ENCODE data around the gene ST6GALNAC5.

ST6GALNAC5 gene

DNA sequence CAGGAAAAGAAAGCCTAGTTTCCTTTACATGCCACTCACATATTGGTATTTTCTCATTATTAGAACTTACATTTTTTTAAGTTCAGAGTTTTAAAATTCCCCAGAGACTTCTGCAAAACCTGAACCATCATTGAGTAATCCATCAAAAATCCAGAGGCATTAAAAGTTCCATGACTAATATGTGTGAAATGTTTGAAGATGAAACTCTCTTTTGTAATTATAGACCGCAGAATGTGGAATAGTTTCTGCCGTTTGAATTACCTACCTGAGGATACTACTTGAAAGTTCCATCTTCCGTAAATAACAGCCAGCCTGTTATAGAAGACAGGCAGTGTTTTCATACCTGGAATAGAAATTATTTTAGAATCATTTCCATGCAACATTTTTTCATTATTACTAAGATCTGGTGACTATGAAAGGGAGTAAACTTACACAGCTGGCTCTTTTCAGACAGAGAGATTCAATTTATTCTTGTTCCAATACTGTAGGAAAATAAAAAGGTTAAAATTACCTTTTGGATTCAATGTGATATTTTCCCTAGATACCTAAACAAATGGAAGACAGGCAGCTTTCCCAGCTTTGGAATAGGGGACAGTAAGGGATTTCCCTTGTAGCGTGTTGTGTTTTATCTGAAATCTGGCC lies 131.4 kb downstream of the ST6GALNAC5 start:
- ATAC-seq (no peak), DNase-seq (no peak)
- Mint-ChIP-seq H3K27me3 (no peaks in the 10 kb centered on the region), H3K4me3 (no peak overlapping the region), H3K27ac (no peak overlapping the region), H3K9me3 (no peaks in the 10 kb centered on the region), H3K4me1 (no peaks in the 10 kb centered on the region)

DNA sequence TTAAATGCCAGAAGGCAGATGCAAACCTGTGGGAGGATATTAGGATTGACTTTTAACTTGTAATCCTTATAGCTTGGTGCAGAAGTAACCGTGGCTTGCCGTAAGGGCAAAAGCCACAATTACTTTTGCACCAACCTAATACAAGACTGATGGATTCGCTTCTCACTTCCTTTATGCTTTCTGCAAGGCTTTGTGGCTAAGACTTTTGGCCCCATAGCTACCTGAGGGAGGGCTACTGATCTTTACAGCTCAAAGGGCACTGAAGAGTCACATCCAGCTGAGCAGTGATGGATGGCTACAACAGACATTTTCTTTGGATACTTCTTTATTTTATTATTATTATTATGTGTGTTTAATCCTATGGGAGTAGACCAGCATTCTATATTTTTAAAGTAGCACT lies 140.4 kb downstream of the ST6GALNAC5 start:
- Mint-ChIP-seq H3K27me3 (no peaks in the 10 kb centered on the region), H3K4me1 (no peaks in the 10 kb centered on the region), H3K9me3 (peaks cover 0 to 7% of the 10 kb centered on the region in 2 donors), H3K4me3 (no peak overlapping the region), H3K27ac (no peak overlapping the region)
- DNase-seq (no peak), ATAC-seq (no peak)

DNA sequence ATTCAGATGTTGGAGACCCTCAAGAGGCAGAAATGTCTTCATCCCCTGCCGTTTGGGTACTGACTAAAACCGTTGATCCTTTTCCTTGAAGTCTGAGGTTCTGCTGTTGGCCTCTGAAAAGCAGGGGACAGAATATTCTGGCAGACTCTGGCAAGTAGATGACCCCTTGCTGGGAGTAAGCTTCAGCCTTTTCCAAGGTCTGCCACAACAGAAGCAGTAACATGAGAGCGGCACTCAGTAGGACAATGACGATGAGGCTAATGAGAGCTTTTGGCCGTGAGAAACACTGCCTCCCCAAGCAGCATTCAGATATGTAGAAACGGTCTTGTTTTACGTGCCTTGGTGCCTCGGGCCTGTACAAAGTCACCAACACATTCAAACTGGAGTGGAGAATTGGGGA lies 143.7 kb downstream of the ST6GALNAC5 start:
- peaks cover 0 to under 1% of the 10 kb centered on the region in 2 donors for H3K9me3 Mint-ChIP-seq
- H3K27ac Mint-ChIP-seq, result peak overlapping the region in 1 of 2 donors; percentile 5
- no peak for DNase-seq
- no peak for ATAC-seq
- no peak overlapping the region for H3K4me3 Mint-ChIP-seq
- no peaks in the 10 kb centered on the region for H3K27me3 Mint-ChIP-seq
- no peaks in the 10 kb centered on the region for H3K4me1 Mint-ChIP-seq

DNA sequence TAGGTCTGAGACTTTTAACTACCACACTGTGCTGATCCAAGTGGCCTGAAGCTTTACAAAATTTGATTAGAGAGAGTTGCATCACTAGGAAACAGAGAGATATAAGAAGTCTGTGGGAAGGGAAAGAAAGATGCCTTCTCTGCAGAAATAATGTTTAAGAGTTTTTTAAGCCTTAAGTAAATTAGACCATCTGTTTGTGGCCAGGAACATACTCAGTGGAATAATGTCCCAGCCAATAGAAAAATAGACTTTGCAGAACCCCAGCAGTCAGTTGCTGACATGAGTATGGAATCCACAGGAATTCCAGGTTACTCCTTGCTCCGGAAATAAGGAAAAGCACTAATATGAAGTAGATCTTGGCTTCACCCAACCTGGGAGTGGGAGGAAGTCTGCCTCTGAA lies 144.8 kb downstream of the ST6GALNAC5 start:
- DNase-seq (no peak), ATAC-seq (no peak)
- no peak overlapping the region for H3K27ac Mint-ChIP-seq
- H3K27me3 Mint-ChIP-seq, result no peaks in the 10 kb centered on the region
- H3K4me3 Mint-ChIP-seq, result no peak overlapping the region
- no peaks in the 10 kb centered on the region for H3K4me1 Mint-ChIP-seq
- no peaks in the 10 kb centered on the region for H3K9me3 Mint-ChIP-seq

DNA sequence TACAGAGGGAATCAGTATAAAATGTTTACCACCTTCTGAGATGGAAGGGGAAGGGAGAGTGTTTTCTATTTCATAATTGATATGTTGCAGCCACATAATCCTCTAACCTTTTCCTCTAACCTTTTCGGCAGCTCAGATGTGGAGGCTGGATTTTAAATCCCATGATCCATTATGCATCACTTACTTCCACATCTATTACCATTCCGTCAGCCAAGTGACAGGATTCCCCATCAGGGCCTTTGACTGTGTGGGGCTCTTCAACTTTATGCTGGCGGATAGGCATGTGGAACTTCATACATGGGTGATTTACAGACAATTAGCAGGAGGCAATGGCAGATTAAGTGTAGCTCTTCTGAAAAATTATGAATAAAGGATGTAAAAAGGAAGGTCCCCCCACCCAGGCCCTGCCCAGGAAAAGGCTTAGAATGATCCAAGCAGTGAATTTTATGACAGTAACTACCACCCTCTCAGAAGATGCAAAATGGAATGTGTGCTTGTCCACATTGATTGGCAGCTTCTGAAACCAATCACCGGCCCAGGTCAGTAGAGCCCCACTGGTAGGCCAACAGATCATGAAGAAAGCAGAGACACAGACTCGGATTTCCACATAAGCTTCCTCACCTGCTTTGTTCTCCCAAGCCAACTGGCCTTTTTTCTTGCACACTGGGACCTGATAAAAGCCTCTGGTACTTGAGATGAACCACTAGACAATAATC lies 147.0 kb downstream of the ST6GALNAC5 start:
- H3K27ac Mint-ChIP-seq, result no peak overlapping the region
- H3K4me3 Mint-ChIP-seq, result no peak overlapping the region
- H3K9me3 Mint-ChIP-seq, result no peaks in the 10 kb centered on the region
- no peaks in the 10 kb centered on the region for H3K4me1 Mint-ChIP-seq
- H3K27me3 Mint-ChIP-seq, result no peaks in the 10 kb centered on the region
- no peak for DNase-seq
- no peak for ATAC-seq

DNA sequence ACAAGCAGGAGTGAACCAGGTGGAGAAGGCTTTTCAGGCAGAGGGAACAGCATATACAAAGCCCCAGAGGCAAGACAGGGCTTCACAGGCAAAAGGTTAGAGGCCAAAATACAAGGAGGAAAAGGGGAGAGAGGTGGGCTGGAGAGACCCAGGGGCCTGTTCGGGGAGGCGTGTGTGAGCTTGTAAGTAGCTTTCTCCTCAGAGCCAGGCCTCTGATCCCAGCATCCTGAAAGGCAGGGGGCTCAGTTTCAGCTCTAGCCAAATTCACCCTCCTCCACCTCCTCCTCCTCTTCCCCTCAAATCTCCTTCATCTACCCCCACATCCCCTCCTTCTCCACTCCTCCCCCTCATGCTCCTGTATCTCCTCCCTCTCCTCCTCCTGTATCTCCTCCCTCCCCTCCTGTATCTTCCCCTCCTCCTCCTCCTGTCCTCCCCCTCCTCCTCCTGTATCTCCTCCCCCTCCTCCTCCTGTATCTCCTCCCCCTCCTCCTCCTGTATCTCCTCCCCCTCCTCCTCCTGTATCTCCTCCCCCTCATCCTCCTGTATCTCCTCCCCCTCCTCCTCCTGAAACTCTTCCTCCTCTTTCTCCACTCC lies 148.6 kb downstream of the ST6GALNAC5 start:
- ATAC-seq, result no peak
- no peak overlapping the region for H3K27ac Mint-ChIP-seq
- no peak overlapping the region for H3K4me3 Mint-ChIP-seq
- no peaks in the 10 kb centered on the region for H3K27me3 Mint-ChIP-seq
- no peaks in the 10 kb centered on the region for H3K4me1 Mint-ChIP-seq
- no peak for DNase-seq
- H3K9me3 Mint-ChIP-seq, result no peaks in the 10 kb centered on the region

DNA sequence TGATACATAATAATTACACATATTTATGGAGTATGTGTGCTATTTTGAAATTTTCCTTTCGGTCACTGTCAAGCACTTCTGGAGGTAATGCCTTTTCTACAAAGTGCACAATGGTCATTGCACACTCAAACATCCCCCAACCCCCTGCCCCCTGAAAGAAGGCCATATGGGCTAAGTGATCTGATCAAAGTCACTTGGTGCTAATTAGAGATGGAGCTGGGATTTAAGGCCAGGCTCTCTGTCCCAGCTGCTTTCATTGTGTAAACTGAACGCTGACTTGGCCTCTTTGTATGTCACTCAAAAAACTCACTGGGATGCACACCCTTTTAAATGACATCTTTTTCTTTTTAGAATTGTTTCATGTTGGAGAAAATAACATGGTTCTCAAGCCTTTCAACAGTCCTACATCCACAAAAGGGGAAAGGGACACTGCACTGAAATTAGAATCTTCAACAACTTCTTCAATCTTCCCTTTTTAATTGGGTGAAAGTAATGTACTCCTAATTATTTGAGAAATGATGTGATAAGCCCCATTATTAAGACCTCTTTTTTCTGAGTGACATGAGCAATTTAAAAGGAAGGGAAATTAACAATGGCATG lies 149.2 kb downstream of the ST6GALNAC5 start:
- no peak overlapping the region for H3K27ac Mint-ChIP-seq
- H3K27me3 Mint-ChIP-seq, result no peaks in the 10 kb centered on the region
- DNase-seq, result no peak
- no peak overlapping the region for H3K4me3 Mint-ChIP-seq
- H3K9me3 Mint-ChIP-seq, result no peaks in the 10 kb centered on the region
- H3K4me1 Mint-ChIP-seq, result no peaks in the 10 kb centered on the region
- no peak for ATAC-seq

DNA sequence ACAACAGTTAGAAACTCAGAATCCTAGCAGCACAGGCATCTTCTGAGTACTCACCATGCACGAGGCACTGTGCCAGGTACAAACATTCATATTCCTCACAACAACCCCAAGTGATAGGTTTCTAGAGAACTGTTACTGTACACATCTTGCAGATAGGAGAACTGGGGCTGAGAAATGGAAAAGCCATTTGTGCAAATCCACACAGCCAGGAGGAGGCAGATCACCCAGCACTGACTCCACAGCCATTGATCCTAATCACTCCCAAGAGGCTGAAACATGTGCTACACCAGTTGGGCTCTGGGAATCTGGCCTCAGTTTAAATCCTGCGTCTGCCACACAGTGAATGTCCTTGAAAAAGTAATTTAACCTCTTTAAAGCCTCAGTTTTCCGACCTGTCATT lies 151.0 kb downstream of the ST6GALNAC5 start:
- H3K27me3 Mint-ChIP-seq, result no peaks in the 10 kb centered on the region
- no peak for DNase-seq
- no peaks in the 10 kb centered on the region for H3K4me1 Mint-ChIP-seq
- no peak overlapping the region for H3K27ac Mint-ChIP-seq
- ATAC-seq, result no peak
- H3K9me3 Mint-ChIP-seq, result no peaks in the 10 kb centered on the region
- no peak overlapping the region for H3K4me3 Mint-ChIP-seq

DNA sequence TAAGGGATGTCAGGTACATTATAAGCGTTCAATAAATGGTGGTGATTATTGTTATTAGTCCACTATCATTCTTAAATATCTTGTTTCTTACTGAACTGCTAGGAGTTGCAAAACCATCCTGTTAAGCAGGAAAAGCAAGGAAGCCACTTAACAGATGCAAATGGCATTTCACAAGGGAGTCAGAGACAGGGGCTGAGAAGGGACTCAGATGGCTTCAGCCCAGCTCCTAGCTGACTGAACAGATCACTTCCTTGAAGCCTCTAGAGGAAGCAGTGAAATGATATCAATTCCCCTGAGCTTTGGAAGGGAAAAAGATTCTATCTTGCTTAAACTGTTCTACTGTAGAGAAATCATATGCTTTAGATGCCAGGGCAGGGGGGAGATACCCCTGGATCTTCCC lies 151.5 kb downstream of the ST6GALNAC5 start:
- DNase-seq (no peak), ATAC-seq (no peak)
- no peak overlapping the region for H3K27ac Mint-ChIP-seq
- H3K27me3 Mint-ChIP-seq, result no peaks in the 10 kb centered on the region
- no peaks in the 10 kb centered on the region for H3K9me3 Mint-ChIP-seq
- H3K4me1 Mint-ChIP-seq, result no peaks in the 10 kb centered on the region
- no peak overlapping the region for H3K4me3 Mint-ChIP-seq

DNA sequence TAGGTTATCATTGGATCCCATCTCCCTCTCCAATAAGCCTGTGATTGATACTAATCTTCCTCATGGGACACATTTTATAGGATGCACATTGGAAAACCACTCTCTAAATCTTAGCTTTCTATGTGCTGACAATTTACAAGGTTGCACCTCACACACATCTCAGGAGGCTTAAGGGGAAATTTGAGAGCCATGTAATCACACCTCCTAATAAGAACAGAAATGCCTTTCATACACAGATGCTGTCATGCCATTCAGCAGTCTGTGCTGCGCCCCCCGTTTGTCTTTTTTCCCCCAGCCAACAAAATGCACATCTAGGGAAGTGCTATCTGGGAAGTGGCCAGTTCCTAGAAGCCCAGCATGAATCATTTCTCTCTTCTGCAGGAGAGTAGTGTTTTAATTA lies 154.5 kb downstream of the ST6GALNAC5 start:
- ATAC-seq (no peak), DNase-seq (no peak)
- no peaks in the 10 kb centered on the region for H3K4me1 Mint-ChIP-seq
- H3K27me3 Mint-ChIP-seq, result no peaks in the 10 kb centered on the region
- H3K27ac Mint-ChIP-seq, result no peak overlapping the region
- H3K4me3 Mint-ChIP-seq, result no peak overlapping the region
- H3K9me3 Mint-ChIP-seq, result no peaks in the 10 kb centered on the region

DNA sequence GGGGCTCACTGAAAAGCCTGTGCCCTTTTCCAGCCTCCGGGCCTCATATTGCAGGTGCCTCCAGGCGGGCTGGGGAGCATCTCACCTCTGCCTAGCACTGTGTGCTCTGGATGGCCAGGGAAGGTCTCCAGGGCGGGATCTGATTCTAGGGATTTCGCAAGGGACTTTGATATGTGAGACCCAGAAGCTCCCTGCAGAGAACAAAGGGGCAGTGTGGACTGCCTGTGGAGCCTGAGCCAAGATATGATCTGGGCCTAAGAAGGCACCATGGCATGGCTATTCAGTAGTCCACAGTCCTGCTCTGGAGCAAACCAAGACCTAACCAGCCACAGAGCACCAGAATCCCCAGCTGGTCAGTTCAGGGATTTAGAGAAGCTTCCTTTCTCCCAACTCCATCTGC lies 157.2 kb downstream of the ST6GALNAC5 start:
- Mint-ChIP-seq H3K4me1 (no peaks in the 10 kb centered on the region), H3K9me3 (no peaks in the 10 kb centered on the region), H3K27ac (no peak overlapping the region), H3K4me3 (no peak overlapping the region), H3K27me3 (peaks cover 24% of the 10 kb centered on the region)
- ATAC-seq, result peak; percentile 36
- DNase-seq, result no peak

DNA sequence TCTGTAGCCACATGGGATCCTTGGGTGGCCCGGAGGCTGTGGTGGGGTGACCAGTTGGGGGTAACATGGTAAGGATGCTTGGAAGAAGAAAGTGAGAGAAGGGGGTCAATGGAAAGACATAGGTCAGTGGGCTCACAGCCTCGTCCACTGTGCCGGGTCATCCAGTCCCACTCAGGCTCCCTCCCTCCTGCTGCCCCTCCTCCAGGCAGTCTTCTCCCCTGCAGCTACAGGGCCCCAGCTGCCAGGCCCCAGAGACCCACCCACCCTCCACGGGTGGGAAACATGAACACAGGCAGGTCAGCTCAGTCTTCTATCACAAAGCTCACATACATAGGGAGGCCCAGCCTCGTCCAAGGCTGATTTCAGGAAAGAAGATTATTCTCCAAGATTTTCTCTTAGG lies 158.3 kb downstream of the ST6GALNAC5 start:
- ATAC-seq (no peak), DNase-seq (no peak)
- Mint-ChIP-seq H3K27me3 (peaks cover 24% of the 10 kb centered on the region), H3K27ac (no peak overlapping the region), H3K9me3 (no peaks in the 10 kb centered on the region), H3K4me1 (no peaks in the 10 kb centered on the region), H3K4me3 (no peak overlapping the region)

DNA sequence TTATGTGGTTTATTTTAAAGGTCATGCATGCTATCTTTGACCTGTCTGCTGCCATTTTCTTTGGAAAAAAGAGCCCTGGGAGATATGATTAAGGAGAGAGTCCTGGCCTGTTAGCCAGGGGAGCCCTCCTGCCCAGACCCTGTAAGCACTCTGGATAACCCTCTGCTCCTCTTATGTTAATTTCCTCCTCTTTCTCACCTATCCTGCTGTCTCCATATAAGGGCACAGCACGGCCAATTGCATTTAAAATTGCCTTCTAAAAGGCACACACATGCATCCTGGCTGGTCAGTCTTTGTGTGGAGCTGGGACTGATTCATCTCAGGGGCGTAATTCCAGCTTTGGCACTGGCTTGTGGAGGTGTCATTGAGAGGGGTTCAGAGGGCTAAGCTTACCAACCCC lies 158.9 kb downstream of the ST6GALNAC5 start:
- H3K27me3 Mint-ChIP-seq, result peaks cover 24% of the 10 kb centered on the region
- H3K9me3 Mint-ChIP-seq, result no peaks in the 10 kb centered on the region
- DNase-seq (no peak), ATAC-seq (no peak)
- no peaks in the 10 kb centered on the region for H3K4me1 Mint-ChIP-seq
- no peak overlapping the region for H3K4me3 Mint-ChIP-seq
- no peak overlapping the region for H3K27ac Mint-ChIP-seq

DNA sequence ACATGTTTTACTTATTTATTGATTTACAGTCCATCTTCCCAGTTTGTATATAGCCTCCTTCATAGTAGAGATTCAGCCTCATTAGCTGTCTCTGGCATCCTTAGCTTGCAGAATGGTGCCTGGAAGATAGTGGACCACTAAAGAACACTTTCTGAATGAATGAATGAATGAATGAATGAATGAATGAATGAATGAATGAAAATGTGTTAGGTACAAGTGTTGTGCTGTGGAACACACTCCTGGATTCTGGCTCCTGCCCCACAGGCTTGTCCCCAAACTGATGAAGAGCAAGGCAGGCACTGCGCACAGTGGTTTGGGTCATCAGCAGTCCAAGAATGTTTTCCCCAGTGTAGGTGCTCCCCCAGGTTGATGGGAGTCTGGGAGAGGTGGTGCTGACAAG lies 159.4 kb downstream of the ST6GALNAC5 start:
- Mint-ChIP-seq H3K27ac (no peak overlapping the region), H3K4me3 (no peak overlapping the region), H3K9me3 (no peaks in the 10 kb centered on the region), H3K27me3 (peaks cover 26% of the 10 kb centered on the region), H3K4me1 (no peaks in the 10 kb centered on the region)
- DNase-seq (no peak), ATAC-seq (no peak)

DNA sequence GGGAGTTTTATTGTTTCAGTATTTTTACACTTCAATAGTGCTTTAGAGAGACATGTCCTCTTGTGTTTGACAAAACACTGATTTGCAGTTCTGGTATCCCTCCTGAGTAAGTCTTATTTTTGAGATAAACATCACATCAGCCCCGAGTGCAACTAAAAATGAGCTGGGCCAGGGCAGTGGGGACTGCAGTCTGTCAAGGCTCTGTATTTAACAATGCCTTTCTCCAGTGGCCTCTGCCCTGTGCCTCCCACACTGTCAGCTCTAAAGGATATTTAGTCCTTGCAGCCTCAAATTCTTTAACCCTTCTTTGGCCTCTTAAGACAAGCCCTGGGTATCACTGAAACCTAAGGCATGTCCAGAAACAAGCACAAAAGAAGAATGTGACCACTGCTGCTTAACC lies 160.6 kb downstream of the ST6GALNAC5 start:
- H3K4me3 Mint-ChIP-seq, result no peak overlapping the region
- ATAC-seq, result no peak
- no peak overlapping the region for H3K27ac Mint-ChIP-seq
- no peak for DNase-seq
- H3K9me3 Mint-ChIP-seq, result no peaks in the 10 kb centered on the region
- peaks cover 36% of the 10 kb centered on the region for H3K27me3 Mint-ChIP-seq
- no peaks in the 10 kb centered on the region for H3K4me1 Mint-ChIP-seq

DNA sequence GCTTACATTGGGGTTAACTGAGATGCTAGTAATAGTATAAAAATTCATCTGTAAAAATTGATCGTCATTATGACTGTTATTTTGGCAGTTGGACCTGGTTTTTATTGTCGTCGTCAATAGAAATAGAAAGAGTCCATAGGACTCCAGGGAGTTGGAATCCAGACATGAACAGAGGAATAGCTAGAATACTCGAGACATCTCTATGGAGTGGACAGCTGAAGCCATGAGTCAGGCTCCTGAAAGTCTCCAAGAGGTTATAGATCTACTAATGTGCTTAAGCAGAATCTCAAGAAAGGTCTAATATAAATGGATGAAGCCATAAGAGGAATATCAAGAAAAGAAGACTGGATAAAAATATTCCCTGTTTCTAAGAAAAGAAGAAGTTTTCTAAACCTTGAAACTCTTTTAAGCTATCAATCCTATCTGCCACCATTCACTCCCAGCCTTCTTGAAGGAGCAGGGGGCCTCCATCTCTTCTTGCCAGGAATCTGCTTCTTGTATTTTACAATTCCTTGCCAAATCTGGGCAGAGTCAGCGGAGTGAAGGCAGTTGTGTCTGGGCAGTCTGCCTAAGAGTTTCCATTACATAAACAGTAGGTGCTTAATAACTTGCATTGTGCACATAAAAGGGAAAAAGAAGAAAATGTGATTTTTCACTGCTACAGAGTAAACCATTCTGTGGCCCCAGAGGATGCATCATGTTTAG lies 163.3 kb downstream of the ST6GALNAC5 start:
- Mint-ChIP-seq H3K27ac (no peak overlapping the region), H3K27me3 (peaks cover 46% of the 10 kb centered on the region), H3K4me1 (no peaks in the 10 kb centered on the region), H3K9me3 (no peaks in the 10 kb centered on the region), H3K4me3 (no peak overlapping the region)
- ATAC-seq, result no peak
- no peak for DNase-seq
